A549 treated with CpdA at 1 μM for 4 hours (cell line): ENCODE measurements around the gene HSPB7. TPM values are rescaled to one million over a fixed set of nuclear protein-coding genes. Genes with fewer than 3 reads are reported as not detected.

Source experiments
- total RNA-seq: library from RNA; stranded (reverse); fragments of 200-300 nt; extraction: Qiagen RNA extraction; gene quantifications from 5 replicates; pipeline ENCODE4 v1.2.3, GENCODE V29; 2022; ENCODE audit warnings: low read depth

HSPB7 gene
- not detected in 5 replicates for total RNA-seq

DNA sequence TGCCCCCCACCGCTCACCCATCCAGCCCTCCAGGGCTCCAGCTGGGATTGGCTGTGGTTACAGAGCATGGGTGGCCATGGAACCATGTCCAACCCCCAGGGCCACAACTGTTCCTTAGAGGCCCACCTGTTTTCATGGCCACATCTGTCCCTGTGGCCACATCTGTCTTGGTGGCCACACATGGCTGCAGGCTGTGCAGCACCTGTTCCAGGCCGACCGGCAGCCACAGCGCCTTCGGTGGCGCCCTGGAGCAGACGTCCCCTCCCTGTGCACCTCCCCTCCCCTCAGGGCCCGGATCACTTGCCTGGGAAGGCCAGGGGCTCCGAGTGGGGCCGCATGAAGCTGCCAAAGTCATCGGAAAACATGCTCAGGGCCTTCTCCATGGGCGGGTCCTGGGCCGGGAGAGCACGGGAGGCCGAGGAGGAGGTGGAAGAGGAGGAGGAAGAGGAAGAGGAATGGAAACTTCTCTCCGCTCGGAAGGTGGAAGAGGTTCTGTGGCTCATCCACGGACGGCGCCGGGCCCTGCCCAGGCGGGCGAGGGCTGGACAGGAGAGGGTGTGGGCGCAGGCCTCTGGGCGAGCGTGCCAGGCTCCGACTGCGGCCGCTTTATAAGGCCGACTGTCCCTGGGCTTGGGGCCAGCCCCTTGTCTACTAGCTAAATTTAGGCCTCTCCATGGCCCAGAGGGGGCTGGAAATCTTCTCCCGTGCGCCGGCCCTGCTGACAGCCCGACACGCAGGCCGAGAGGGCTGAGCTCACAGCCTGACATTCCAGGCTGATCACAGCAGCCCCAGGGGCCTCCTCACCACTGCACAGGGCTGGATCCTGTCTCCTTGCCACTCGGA lies at the start of gene HSPB7:
HSPB7 (minus strand) TSS at position 583 of the 843 bp plus-strand sequence; CDS start at position 503, 80 bp downstream.

DNA sequence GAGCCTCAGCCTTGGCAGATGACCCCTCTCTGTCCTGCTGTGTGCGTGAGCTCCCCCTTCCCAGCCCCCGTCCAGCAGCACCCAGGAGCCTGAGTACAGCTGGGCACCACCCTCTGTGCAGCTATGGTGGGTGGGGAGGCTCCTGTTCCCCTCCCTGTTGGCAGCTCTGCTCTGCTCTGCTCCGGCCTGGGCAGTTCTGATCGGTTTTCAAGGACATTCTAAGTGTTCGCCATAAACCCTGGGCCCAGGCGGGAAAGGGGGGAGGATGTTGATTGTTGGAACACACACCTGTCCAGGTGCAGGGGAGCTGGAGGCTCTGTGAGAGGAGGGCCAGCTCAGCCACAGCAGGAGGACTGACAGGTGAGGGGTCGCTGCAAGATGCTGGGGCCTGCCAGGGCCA lies 25.7 kb upstream of the HSPB7 start, which contains the start of gene CLCNKB:
CLCNKB (plus strand) TSS at position 262 of the 400 bp plus-strand sequence. CDS start 711 bp downstream, outside the sequence.

DNA sequence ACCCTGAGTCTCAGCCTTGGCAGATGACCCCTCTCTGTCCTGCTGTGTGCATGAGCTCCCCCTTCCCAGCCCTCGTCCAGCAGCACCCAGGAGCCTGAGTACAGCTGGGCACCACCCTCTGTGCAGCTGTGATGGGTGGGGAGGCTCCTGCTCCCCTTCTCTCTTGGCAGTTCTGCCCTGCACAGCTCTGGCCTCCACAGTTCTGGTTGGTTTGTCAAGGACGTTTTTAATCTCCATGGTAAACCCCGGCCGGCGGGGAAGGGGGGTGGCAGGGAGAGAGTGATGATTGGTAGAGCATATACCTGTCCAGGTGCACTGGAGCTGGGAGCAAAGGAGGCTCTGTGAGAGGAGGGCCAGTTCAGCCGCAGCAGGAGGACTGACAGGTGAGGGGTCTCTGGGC lies 3.8 kb upstream of the HSPB7 start, which contains the start of gene CLCNKA:
CLCNKA (plus strand) TSS at position 356 of the 400 bp plus-strand sequence. CDS start 584 bp downstream, outside the sequence.

DNA sequence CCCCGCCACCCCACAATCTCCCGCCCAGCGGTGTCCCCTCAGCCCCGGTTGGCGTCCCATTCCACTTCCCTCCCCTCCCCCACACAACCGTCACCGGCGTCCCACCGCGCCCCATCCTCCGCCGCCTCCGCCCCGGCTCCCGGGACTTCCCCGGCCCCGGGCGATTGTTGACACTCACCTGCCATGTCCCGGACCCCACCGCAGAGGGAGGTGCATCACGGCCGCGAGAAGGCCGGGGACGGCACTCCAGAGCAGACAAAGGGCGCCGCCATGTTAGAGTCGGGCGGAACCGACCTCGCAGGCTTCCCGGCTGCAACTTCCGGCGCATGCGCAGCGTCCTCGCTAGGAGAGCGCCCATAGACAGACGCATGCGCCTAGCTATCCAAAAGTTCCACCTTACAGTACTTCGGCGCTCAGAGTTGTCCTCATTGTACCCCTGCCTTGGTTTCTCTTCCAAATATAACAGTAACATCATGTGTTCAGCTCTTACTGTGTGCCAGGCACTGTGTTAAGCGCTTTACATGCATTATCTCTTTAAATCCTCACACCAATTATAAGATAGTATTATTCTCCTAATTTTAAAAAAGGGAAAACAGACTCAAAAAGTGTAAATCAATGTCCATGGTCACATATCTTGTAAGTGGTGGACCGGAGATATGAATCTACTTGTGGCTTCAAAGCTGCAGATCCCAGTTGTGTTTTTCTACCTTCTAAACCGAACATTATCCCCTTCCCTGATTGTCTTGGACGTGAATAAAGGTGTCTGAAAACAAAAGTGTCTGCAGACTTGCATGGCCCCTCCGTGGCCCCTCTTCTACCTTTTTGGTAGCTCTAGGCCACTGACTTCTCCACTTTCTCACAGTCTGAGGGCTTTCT lies 41.8 kb downstream of the HSPB7 start, which contains the start of gene ZBTB17:
ZBTB17 (minus strand) TSS at position 297 of the 876 bp plus-strand sequence. CDS start 27,606 bp downstream, outside the sequence.

Other genes starting within 250 kb of the HSPB7 start
- 6.7 to 9.8 TPM (median 7.3 TPM) in 5 replicates for gene UQCRHL, start 210.4 kb downstream of the HSPB7 start, total RNA-seq
- 37.9 to 39.8 TPM (median 39.2 TPM) in 5 replicates for gene SPEN, start 170.3 kb downstream of the HSPB7 start, total RNA-seq
- gene ZBTB17, start 41.9 kb downstream of the HSPB7 start, total RNA-seq, result 12.1 to 14.9 TPM (median 13.1 TPM) in 5 replicates
- 0.02 TPM in 1 of 5 replicates, not detected in the others for gene SRARP, start 13.8 kb downstream of the HSPB7 start, total RNA-seq
- gene CLCNKA, start 4.0 kb upstream of the HSPB7 start, total RNA-seq, result 0.06 to 0.13 TPM (median 0.07 TPM) in 3 of 5 replicates, not detected in the others
- 0.03 to 0.09 TPM in 2 of 5 replicates, not detected in the others for gene CLCNKB, start 25.7 kb upstream of the HSPB7 start, total RNA-seq
- gene FAM131C, start 55.6 kb upstream of the HSPB7 start, total RNA-seq, result 10.7 to 19.4 TPM (median 16.5 TPM) in 5 replicates
- gene EPHA2, start 138.0 kb upstream of the HSPB7 start, total RNA-seq, result 104 to 139 TPM (median 130 TPM) in 5 replicates
- gene ARHGEF19, start 194.6 kb upstream of the HSPB7 start, total RNA-seq, result 5.7 to 7.8 TPM (median 6.4 TPM) in 5 replicates
- gene CPLANE2, start 219.1 kb upstream of the HSPB7 start, total RNA-seq, result 2.4 to 4.8 TPM (median 3.6 TPM) in 5 replicates